DOHH2 (cell line): ENCODE results near the gene CD47.

Experiments
- EZH2phosphoT487 ChIP-seq: fragments of 200-600 bp; sonication (generic); IDR thresholded peaks from 2 replicates; pipeline ENCODE4 v1.6.1; 2017; ENCODE audit warnings: borderline replicate concordance, mild to moderate bottlenecking, antibody characterized with exemption, low read length, moderate library complexity, mixed read lengths
- TF ChIP-seq, protein P1 (sequence below): fragments of 200-600 bp; sonication (generic); IDR thresholded peaks from one replicate; pipeline ENCODE4 v1.5.1; 2014; ENCODE audit warnings: antibody characterized with exemption, mild to moderate bottlenecking, low read depth, low read length; ENCODE audit not compliant: poor library complexity, severe bottlenecking

- TF ChIP-seq, protein P1, sequence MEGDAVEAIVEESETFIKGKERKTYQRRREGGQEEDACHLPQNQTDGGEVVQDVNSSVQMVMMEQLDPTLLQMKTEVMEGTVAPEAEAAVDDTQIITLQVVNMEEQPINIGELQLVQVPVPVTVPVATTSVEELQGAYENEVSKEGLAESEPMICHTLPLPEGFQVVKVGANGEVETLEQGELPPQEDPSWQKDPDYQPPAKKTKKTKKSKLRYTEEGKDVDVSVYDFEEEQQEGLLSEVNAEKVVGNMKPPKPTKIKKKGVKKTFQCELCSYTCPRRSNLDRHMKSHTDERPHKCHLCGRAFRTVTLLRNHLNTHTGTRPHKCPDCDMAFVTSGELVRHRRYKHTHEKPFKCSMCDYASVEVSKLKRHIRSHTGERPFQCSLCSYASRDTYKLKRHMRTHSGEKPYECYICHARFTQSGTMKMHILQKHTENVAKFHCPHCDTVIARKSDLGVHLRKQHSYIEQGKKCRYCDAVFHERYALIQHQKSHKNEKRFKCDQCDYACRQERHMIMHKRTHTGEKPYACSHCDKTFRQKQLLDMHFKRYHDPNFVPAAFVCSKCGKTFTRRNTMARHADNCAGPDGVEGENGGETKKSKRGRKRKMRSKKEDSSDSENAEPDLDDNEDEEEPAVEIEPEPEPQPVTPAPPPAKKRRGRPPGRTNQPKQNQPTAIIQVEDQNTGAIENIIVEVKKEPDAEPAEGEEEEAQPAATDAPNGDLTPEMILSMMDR: no peak
- TF ChIP-seq EZH2phosphoT487: no peak
These were observed 11.7 kb upstream of the CD47 start for GRCh38 chr3:108102420-108103039.
